T47D (cell line): Measurements from ENCODE around the gene TIMM50.

Experiments
- DNase-seq, 2 experiments: peaks; one replicate each; pipeline versions ENCODE4 v3.0.0 to v3.0.0-alpha.2; 2011 to 2012; ENCODE audit warnings: low read depth in 1 of 2, low spot score in 1 of 2
- JUND ChIP-seq: IDR thresholded peaks from 2 replicates; pipeline ENCODE4 v1.6.1; 2012; ENCODE audit warnings: low read depth
- in situ Hi-C: cut with HindIII; loops from 2 replicates; pipeline ENCODE4 v1.10.0; 2016; ENCODE audit warnings: low sequenced_read_pairs, low pct_unique_long_range_greater_than_20kb

Gene TIMM50

DNA sequence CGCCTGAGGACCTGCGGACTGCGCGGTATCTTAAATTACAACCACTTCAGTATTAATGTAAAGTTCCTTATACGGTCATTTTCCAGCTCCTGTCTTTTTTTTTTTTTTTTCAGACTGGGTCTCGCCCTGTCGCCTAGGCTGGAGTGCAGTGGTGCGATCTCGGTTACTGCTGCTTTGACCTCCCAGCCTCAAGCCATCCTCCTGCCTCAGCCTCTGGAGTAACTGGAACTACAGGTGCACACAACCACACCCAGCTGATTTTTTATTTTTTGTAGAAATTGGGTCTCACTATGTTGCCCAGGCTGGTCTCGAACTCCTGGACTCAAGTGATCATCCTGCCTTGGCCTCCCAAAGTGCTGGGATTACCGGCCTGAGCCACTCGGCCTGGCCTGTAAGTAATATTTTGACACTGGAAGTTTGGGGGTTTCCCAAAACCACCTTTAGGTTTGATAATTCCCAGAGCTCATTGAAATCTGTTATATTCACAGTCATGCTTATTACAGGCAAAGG lies 52.4 kb downstream of the TIMM50 start:
- in situ Hi-C loops = no loop called here
- TF ChIP-seq JUND = no peak
- no peak for DNase-seq

DNA sequence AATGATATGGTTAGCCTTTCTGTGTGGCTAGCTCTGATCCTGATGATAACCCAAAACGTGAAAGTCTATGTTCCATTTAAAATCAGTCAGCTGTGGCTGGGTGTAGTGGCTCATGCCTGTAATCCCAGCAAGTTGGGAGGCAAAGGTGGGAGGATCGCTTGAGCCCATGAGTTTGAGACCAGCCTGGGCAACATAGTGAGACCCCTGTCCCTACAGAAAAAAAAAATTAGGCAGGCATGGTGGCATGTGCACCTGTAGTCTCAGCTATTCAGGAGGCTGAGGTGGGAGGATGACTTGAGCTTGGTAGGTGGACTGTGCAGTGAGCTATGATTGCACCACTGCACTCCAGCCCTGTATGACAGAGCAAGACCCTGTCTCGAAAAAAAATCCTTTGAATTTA lies 53.2 kb downstream of the TIMM50 start:
- in situ Hi-C loops = no loop called here
- TF ChIP-seq JUND = no peak
- no peak for DNase-seq

DNA sequence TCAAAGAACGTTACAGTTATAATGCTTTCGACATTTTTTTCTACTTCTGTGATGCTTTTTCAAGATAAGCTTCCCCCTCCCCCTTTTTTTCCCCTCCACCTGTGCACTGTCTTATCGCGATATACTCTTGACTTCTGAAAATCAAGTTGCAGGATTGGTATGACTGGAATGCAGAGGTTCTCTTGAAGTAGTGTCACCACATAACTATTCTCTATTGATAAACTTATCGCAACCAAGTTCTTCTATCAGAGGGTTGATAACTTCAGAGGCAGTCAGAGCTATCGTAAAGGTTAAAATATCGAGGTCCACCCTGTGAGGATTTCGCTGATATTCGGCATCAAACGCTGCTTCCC lies 58.5 kb downstream of the TIMM50 start:
- DNase-seq = no peak
- in situ Hi-C loops = no loop called here
- TF ChIP-seq JUND = no peak

DNA sequence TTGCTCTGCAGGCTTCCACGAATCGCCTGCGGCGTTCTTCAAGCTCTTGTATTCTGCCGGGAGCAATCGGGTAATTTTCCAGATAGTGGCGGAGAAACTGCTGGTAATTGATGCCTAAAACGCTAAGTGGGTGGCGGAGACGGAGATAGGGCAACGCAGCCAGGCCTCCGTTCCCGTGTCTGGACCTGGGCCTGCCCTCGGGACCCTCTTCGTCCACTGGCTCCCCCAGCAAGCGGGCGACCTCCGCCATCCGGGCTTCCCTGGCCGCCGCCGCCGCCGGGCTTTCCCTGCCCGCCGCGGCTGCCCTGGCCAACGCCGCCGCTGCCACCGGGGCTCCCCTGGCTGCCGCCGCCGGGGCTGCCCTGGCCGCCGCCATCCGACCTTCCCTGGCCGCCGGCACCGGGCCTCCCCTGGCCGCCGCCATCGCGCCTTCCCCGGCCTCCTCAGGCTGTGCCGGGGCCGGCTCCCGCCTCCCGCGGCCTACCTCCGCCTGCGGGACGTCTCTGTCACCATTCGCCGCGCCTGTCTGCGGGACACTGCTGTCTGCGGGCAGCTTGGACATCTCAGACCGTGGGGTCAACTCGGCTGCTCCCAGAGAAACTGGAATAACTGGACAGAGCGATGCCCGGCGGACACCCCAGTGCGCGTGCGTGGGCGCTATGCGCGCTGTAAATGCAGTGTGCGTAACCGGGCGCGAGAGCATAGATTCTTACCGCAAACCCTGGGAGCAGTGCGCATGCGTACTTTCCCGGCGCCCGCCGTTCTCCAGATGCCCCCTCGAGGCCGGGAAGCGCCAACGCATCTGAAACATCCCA lies 59.1 kb downstream of the TIMM50 start, which contains the start of gene EID2:
TSS of gene EID2 (minus strand) at position 644 of the 815 bp plus-strand sequence. CDS start at position 562, 82 bp downstream.
- no peak for TF ChIP-seq JUND
- DNase-seq = peak; percentile 95
- in situ Hi-C loops = no loop called here

DNA sequence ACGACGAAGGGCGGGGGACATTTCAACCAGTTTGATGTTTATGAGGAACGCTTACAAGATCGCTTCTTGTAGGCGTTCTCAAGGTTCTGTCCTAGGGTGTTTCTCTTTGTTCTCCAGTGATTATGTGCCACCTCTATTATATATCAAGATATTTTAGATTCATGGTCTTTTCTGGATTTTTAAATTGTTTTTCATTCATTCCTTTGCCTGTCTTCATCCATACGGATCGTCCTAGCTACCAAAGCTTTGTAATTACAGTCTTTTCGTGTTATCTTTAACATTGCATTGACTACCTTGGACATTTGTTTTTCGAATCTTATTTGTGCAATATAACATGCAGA lies 59.7 kb downstream of the TIMM50 start:
- in situ Hi-C loops = no loop called here
- TF ChIP-seq JUND = no peak
- DNase-seq = no peak
